GM10847 (cell line): Measurements from ENCODE around the gene KLHL9.

ENCODE experiments used
- POLR2A ChIP-seq: IDR thresholded peaks from 2 replicates; pipeline ENCODE4 v1.6.1; 2011; ENCODE audit not compliant: insufficient read length; ENCODE audit errors: extremely low read depth

The KLHL9 gene

DNA sequence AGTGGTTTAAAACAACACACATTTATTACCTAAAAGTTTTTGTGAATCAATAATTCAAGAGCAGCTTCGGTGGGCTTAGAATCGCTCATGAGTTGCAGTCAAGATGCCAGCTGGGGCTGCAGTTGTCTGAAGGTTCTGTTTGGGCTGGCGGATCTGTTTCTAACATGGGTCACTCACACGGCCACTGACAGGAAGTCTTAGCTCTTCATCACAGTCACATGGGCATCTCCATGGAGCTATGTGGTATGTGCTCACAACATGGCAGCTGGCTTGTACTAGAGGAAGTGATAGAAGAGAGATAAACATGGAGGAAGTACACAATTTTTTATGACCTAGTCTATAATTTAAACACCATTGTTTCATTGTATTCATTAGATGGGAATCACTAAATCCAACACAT lies 11.2 kb downstream of the KLHL9 start:
- TF ChIP-seq POLR2A: no peak

DNA sequence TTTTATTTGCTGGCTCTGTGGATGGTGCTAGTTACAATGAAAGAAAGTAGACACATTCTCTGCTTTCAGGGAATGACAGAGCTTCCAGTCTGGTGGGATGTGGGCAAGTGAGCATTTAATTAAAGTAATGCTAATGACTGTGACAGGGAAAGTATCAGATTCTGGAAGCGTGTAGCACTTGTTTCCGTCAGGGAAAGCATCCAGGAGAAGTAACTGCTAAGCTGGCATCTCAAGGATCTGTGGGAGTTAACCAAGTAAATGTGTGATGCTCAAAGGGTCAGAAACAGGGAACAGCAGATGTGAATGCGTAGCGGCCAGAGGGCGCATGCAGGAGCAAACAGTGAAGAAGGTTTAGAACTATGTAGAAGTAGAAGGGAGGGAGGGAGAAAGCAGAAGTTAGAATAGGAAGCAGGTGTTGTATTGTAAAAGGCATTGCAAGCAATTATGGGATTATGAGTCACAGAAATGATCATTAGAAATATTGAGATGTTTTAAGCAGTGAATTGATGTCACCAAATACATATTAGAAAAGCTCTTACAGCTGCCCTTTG lies 12.2 kb downstream of the KLHL9 start:
- TF ChIP-seq POLR2A: no peak

DNA sequence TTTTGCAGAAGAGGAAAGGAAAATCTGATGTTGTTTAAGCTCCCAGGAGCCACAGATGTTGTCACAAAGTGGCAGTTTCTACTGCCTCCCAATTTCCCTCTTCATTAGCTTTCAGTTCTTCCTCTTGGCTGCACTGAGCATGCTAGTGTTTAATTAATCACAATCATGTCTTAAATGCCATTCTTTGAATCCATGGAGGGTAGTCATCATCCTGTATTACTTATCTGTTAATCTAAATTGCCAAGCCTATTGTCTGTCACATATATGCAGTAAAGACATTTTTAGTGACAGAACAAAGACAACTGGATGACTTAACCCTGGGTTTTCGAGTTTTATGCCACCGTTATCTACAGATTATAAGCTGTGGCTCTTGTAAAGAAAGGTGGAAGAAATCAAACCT lies 14.7 kb downstream of the KLHL9 start:
- TF ChIP-seq POLR2A: no peak

DNA sequence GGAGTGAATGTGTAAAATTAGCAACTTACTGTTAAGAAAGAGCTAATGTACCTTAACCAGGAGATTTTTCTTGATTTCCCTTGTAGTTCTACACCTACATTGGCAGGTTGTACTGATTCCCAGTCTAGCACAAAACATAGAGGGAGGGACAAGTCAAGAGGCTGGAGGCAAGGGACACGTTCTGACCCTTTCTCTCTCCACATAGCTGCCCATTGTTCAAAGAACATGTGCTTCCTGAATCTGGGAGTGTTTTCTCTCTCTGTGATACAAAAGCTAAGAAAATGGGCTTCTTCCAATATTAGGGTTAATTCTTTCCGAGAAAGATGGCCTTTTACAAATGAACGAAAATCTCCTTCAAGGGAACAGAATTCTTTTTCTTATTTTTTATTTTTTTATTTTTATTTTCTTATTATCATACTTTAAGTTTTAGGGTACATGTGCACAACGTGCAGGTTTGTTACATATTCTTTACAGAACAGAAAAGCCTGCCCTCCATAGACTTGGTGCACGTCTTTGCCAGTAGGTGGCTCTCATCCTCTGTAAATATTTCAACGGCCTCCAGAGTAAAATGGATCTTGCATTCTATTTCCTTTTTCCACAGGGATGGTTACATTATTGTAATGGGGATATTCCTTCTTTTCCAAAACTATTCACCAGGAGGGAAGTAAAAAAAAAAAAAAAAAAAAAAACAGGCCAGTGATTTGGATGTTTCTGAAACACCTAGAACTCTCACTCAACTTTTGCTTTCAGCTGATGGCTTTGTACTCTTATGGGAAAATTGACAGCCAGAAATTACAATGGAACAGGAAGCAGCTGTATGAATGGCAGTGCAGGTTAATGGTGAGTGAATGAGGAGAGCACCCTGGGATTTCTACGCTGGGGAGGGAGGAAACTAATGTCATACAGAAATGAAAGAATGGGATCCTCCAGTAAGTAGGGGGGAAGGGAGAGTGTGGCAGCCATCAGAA lies 17.0 kb downstream of the KLHL9 start:
- TF ChIP-seq POLR2A: no peak

DNA sequence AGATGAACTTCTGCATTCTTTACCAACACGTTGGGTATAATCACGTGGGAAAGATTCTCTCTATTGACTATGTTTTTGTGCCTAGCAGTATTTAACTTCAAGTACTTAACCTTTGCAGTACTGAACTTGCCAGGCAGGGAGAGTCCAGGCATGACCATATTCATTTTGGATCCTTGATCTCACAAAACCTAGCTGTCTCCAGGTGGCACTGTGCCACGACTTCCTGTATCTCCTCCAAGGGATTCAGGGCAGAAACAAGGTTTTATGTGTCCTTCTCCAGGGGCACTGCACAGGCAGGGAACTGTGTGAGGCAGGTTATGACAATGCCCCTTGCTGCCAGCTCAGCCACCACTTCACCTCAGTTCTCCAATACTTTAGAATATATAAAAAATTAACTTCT lies 18.3 kb downstream of the KLHL9 start:
- no peak for TF ChIP-seq POLR2A

DNA sequence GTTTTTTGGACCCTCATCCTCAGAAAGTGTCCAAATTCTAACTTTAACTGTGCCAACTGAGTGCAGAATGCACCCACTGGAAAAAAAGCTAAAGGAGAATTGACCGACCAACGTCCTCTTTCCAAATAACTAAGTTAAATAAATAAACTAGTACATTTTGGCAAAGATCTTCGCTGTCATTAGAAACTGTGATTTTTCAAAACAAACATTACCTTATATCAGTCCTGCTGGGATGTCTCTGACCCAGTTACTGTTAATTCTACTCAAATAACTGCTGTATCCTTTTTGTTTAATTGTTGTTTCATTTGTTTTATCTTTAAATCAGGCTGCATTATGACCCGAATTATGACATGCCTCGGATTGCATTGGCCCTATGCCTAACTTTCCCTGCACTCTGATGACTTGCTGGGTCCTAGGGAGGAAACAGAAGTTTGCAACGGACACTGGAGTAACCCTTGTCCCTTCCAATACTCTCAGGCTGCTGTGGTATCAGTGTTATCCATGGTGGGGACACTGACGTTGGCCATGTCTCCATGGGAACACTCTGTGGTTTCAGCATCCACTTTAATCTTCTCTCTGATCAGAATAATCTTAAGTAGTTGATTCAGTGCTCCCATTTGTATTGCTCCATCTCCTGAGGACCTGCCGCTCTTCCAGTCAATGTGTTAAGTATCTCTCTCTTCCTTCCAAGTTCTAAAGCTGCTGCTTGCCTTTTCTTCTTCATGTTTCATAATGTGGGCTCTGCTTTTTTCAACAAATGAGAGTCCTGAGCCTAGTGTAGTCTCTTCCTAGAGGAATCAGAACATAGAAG lies 19.0 kb downstream of the KLHL9 start:
- no peak for TF ChIP-seq POLR2A

DNA sequence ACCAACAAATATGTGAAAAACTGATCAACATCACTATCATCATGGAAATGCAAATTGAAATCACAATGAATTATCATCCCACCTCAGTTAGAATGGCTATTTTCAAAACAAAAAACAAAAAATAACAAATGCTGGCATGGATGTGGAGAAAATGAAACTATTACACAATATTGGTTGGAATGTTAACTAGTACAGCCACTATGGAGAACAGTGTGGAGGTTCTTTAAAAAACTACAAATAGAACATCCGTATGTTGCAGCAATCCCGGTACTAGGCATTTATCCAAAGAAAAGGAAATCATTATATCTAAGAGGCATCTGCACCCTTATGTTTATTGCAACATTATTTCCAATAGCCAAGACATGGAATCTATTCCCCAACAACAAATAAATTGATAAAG lies 21.1 kb downstream of the KLHL9 start:
- no peak for TF ChIP-seq POLR2A

DNA sequence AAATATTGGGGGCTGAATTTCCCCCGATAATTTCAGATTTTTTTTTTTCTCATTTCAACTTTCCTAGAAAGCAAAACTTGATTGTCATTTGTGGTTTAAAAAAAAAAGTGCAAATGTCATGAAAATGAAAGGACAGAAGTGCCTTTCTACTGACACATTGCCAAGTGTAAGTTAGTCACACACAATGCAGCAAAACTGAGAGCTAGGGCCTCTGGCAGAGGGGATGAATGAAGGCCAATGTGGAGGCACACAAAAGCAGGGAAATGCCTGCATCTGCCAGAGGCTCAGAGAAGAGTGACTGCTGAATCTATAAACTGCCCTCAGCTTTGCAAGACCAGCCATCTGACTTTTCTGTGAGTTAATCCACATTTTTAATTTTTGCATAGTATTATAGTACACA lies 23.3 kb downstream of the KLHL9 start:
- no peak for TF ChIP-seq POLR2A

DNA sequence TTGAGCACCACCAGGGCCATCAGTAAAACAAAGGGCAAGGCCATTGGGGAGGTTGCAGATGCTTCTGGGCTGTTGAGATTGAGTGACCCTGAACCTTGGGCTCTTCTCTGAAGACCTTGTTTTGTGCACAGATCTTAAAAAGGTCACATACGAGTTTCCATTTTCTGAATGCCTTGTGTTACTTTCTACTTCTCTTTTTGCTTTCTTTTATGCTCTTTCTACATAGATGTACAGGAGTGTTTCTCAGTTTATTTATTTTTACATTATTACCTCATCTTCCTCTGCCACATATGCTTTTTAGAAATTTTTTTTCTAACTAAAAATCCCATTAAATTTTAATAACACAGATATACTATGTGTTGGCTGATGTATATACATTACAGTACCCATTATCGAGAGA lies 30.0 kb downstream of the KLHL9 start, which contains the start of gene IFNA5:
Gene IFNA5 (minus strand): TSS at position 101 of the 400 bp plus-strand sequence. CDS start 57 bp downstream, at position 44.
- TF ChIP-seq POLR2A: no peak

DNA sequence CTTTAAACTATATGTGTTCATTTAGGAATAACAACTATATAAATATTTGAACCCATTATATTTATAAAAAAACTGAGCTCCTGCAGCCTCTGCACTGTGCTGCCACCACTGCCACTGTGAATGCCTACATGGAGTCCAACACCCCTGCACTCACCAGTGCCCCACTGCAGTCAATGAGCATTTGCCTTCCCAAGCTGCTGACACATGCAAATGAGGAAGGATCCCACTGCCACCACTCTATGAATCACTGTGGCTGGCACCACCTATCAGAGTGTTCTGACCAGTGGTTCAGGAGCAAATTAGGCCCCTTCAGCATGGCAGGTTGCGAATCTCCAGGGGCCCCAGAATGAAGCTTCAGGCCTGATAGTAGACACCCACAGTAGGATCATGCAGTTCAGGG lies 39.2 kb downstream of the KLHL9 start:
- TF ChIP-seq POLR2A: no peak

DNA sequence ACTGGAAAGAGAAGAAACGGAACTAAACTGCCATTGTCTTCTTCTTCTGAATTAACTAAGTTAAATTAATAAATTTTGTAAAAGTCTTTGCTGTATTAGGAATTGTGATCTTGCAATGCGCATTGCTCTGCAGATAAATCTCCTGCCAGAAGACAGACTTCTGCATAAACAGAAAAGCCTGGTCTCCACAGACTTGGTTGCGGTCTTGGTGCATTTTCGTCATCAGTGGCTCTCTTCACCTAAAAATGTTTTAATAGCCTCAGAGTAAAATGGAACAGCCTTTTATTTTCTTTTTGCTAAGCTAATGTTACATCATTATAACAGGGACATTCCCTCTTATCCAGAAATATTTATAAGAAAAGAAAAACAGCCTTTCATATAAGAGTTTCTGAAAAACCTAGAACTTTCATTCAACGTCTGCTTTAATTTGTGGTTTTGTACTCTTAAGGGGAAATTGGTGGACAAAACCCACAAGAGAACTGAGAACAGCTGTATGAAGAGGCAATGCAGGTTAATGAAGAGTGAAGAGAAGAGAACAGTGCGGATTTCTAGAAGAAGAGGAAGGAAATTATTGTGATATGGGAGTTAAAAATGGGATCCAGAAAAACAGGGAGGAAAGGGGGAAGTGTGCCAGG lies 40.2 kb downstream of the KLHL9 start:
- no peak for TF ChIP-seq POLR2A

DNA sequence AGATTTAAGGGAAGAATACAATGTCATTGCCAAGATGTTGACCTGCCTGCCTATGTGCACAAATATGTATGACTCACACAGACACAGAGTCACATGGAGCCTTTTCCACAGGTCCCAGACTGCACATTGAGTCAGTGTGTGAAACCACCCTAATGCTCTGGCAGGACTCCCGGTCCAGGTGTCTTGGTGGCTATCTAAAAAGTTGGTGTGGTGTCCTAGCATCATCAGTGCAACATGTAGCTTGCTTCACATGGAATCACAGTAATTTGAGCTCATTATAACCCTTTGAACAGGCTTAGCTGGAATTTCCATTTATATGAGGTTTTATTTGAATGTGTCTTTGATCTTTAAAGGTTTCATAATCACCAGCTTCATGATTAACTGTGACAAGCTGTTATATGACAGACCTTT lies 40.8 kb downstream of the KLHL9 start:
- no peak for TF ChIP-seq POLR2A

DNA sequence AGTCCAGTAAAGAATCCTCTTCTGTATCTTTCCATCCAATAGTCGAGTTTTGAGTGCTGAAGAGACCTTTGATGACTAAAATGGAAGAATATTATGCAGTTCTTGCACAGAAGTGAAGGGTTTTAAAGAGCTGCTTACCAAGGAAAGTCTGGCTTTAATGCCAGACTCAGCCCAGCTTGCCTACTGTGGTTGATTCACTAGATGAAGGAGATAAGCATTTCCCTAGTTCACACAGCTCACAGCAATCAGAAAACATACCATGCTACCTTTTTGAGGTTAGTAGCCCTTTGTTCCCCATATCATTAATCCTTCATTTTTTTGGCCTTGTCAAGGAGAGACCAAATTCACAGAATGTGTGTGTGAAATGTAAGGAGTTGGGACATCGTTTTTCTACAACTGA lies 45.4 kb downstream of the KLHL9 start:
- no peak for TF ChIP-seq POLR2A

DNA sequence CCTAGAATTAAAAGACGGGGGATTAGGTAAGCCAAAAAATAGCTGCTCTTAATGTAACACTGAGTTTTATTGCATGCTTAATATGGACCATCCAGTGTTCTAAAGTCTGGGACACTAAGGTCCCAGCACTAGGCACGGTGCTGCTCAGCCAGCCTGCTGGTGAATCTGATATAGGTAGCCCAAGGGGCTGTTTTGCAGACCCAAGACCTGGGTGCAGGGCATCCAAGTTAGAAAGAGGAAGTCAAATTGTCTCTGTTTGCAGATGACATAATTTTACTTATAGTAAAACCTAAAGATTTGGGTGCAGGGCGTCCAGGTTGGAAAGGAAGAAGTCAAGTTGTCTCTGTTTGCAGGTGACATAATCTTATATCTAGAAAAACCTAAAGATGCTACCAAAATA lies 47.9 kb downstream of the KLHL9 start:
- TF ChIP-seq POLR2A: no peak

DNA sequence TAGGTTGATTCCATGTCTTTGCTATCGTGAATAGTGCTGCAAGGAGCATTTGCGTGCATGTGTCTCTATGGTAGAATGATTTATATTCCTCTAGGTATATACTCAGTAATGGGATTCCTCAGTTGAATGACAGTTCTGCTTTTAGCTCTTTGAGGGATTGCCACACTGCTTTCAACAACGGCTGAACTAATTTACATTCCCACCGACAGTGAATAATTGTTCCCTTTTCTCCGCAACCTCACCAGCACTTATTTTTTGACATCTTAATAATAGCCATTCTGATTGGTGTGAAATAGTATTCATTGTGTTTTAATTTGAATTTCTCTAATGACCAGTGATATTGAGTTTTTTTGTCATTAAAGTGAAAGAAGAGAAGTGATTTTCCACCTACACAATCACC lies 48.5 kb downstream of the KLHL9 start:
- no peak for TF ChIP-seq POLR2A

DNA sequence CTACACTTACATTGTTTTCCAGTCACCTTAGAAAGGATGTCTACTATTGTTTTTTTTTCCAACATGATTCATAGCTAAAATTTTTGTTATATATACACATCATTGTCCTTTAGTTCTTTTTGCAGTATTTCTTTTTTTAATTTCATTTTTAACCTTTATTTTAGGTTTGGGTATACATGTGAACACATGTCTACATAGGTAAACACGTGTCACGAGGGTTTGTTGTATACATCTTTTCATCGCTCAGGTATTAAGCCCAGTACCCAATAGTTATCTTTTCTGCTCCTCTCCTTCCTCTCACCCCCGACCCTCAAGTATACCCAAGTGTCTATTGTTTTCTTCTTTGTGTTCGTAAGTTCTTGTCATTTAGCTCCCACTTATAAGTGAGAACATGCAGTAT lies 49.1 kb downstream of the KLHL9 start:
- TF ChIP-seq POLR2A: no peak

DNA sequence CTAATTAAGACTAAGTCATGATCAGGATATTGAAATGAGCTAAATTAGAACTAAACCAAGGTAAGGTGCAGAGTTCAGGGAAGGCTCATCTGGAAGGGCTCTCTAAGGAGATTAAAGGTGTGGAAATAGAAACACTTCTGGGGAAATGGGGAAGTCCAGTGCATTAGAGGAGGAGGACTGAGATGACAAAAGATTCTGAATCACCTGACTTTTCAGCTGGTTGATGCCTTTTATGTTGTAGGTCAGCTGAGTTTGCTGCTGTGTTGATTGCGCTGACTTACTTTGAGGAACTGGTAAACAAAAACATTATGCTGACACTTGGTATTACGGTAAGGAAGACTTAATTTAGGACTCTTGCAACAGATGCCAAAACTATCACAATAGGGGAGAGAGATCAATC lies 53.9 kb downstream of the KLHL9 start:
- TF ChIP-seq POLR2A: no peak
